SIG-M5 (cell line): ENCODE data around the gene C14orf119.

Source experiments
- DNase-seq: peaks from one replicate; lab custom pipeline; 2025; lab: John Stamatoyannopoulos, UW

The C14orf119 gene

GRCh38 chr14:23126548-23127278 lies 31.4 kb downstream of the C14orf119 start:
- no peak for DNase-seq

- no peak for DNase-seq
These were observed 32.6 kb downstream of the C14orf119 start for GRCh38 chr14:23127861-23128260.

GRCh38 chr14:23128969-23129758 lies 33.9 kb downstream of the C14orf119 start:
- DNase-seq = no peak

- DNase-seq = no peak
These were observed 34.5 kb downstream of the C14orf119 start for GRCh38 chr14:23129759-23130316.

- DNase-seq = no peak
These were observed 35.6 kb downstream of the C14orf119 start for GRCh38 chr14:23130871-23131270.

- DNase-seq = no peak
These were observed 36.2 kb downstream of the C14orf119 start for GRCh38 chr14:23131482-23131881.

- DNase-seq = no peak
These were observed 37.7 kb downstream of the C14orf119 start for GRCh38 chr14:23132970-23133369.

- DNase-seq = no peak
These were observed 41.3 kb downstream of the C14orf119 start for GRCh38 chr14:23136566-23137133.

GRCh38 chr14:23137192-23137812 lies 42.0 kb downstream of the C14orf119 start:
- no peak for DNase-seq

- DNase-seq = no peak
These were observed 42.7 kb downstream of the C14orf119 start for GRCh38 chr14:23137813-23138535.

- no peak for DNase-seq
These were observed 44.6 kb downstream of the C14orf119 start for GRCh38 chr14:23139874-23140273.

- no peak for DNase-seq
These were observed 45.1 kb downstream of the C14orf119 start for GRCh38 chr14:23140371-23140770.

GRCh38 chr14:23141706-23142444 lies 46.6 kb downstream of the C14orf119 start:
- no peak for DNase-seq

- DNase-seq = no peak
These were observed 47.5 kb downstream of the C14orf119 start for GRCh38 chr14:23142826-23143225.

- DNase-seq = no peak
These were observed 48.6 kb downstream of the C14orf119 start for GRCh38 chr14:23143911-23144310.

GRCh38 chr14:23145794-23146350 lies 50.6 kb downstream of the C14orf119 start:
- no peak for DNase-seq

- DNase-seq = no peak
These were observed 51.1 kb downstream of the C14orf119 start for GRCh38 chr14:23146351-23146910.

GRCh38 chr14:23146980-23147379 lies 51.7 kb downstream of the C14orf119 start:
- no peak for DNase-seq

- DNase-seq = no peak
These were observed 52.4 kb downstream of the C14orf119 start for GRCh38 chr14:23147676-23148075.

GRCh38 chr14:23148591-23149249 lies 53.4 kb downstream of the C14orf119 start:
- DNase-seq = no peak
